Activated naive CD8-positive, alpha-beta T cell treated with anti-CD3 and anti-CD28 coated beads, Interleukin-2, amount 50 U/mL, for 16 hours (primary cell): Measurements from ENCODE around the gene EFCAB11.
"Not testable (repeated sequence)": the region's sequence is repeated elsewhere in the genome, so short reads cannot be mapped to it uniquely, and the experiment has no call there.

Experiments
- DNase-seq: peaks from one replicate; pipeline ENCODE4 v3.0.0-alpha.2; 2020; ENCODE audit warnings: low read depth, low spot score

Gene EFCAB11

GRCh38 chr14:89911010-89911919, 43.3 kb downstream of the EFCAB11 start:
- no peak for DNase-seq

GRCh38 chr14:89910691-89911009, 43.9 kb downstream of the EFCAB11 start:
- DNase-seq: no peak

- DNase-seq: no peak
Measured at GRCh38 chr14:89909586-89909985, 44.9 kb downstream of the EFCAB11 start.

GRCh38 chr14:89908712-89909450, 45.6 kb downstream of the EFCAB11 start:
- no peak for DNase-seq

- DNase-seq: no peak
Measured at GRCh38 chr14:89907655-89908054, 46.9 kb downstream of the EFCAB11 start.

- no peak for DNase-seq
Measured at GRCh38 chr14:89906000-89906399, 48.5 kb downstream of the EFCAB11 start.

GRCh38 chr14:89903340-89903952, 51.1 kb downstream of the EFCAB11 start:
- no peak for DNase-seq

- DNase-seq: no peak
Measured at GRCh38 chr14:89902881-89903280, 51.6 kb downstream of the EFCAB11 start.

- no peak for DNase-seq
Measured at GRCh38 chr14:89900802-89901201, 53.7 kb downstream of the EFCAB11 start.

GRCh38 chr14:89899917-89900663, 54.4 kb downstream of the EFCAB11 start:
- DNase-seq: no peak

GRCh38 chr14:89899291-89899690, 55.2 kb downstream of the EFCAB11 start:
- DNase-seq: no peak

GRCh38 chr14:89893388-89893787, 61.1 kb downstream of the EFCAB11 start:
- not testable (repeated sequence) for DNase-seq

GRCh38 chr14:89892953-89893352, 61.6 kb downstream of the EFCAB11 start:
- no peak for DNase-seq

GRCh38 chr14:89891721-89892120, 62.8 kb downstream of the EFCAB11 start:
- not testable (repeated sequence) for DNase-seq

GRCh38 chr14:89891055-89891454, 63.5 kb downstream of the EFCAB11 start:
- DNase-seq: no peak

GRCh38 chr14:89890589-89890988, 63.9 kb downstream of the EFCAB11 start:
- DNase-seq: no peak

- no peak for DNase-seq
Measured at GRCh38 chr14:89889626-89890025, 64.9 kb downstream of the EFCAB11 start.

GRCh38 chr14:89884761-89885160, 69.8 kb downstream of the EFCAB11 start:
- DNase-seq: no peak

GRCh38 chr14:89881839-89882238, 72.7 kb downstream of the EFCAB11 start:
- DNase-seq: no peak

- DNase-seq: not testable (repeated sequence)
Measured at GRCh38 chr14:89874091-89874490, 80.4 kb downstream of the EFCAB11 start.

- no peak for DNase-seq
Measured at GRCh38 chr14:89870316-89870715, 84.2 kb downstream of the EFCAB11 start.

- no peak for DNase-seq
Measured at GRCh38 chr14:89869606-89870005, 84.9 kb downstream of the EFCAB11 start.
